ENCODE measurements around the gene KIRREL1.

KIRREL1 gene

GRCh38 chr1:158145173-158145719 is 151.8 kb downstream of the KIRREL1 start:
- DNase-seq (ENCODE audit: insufficient read length, low spot score) (no peak), FAIRE-seq (no peak)
- TF ChIP-seq POLR2A (IDR thresholded peaks at IDR 0.05; ENCODE audit: low read depth, low read length) = no peak

GRCh38 chr1:158146165-158146564 is 152.7 kb downstream of the KIRREL1 start:
- FAIRE-seq (no peak), DNase-seq (ENCODE audit: insufficient read length, low spot score) (peak; percentile 45)
- no peak for TF ChIP-seq POLR2A (IDR thresholded peaks at IDR 0.05; ENCODE audit: low read depth, low read length)

GRCh38 chr1:158146739-158147138 is 153.3 kb downstream of the KIRREL1 start:
- no peak for TF ChIP-seq POLR2A (IDR thresholded peaks at IDR 0.05; ENCODE audit: low read depth, low read length)
- DNase-seq (ENCODE audit: insufficient read length, low spot score) (no peak), FAIRE-seq (no peak)

- no peak for DNase-seq (ENCODE audit: insufficient read length, low spot score)
- FAIRE-seq = no peak
- TF ChIP-seq POLR2A (IDR thresholded peaks at IDR 0.05; ENCODE audit: low read depth, low read length) = no peak
Observed at GRCh38 chr1:158147401-158147800, 154.0 kb downstream of the KIRREL1 start.

- FAIRE-seq (no peak), DNase-seq (ENCODE audit: insufficient read length, low spot score) (no peak)
- TF ChIP-seq POLR2A (IDR thresholded peaks at IDR 0.05; ENCODE audit: low read depth, low read length) = no peak
Observed at GRCh38 chr1:158147869-158148268, 154.4 kb downstream of the KIRREL1 start.

- no peak for TF ChIP-seq POLR2A (IDR thresholded peaks at IDR 0.05; ENCODE audit: low read depth, low read length)
- DNase-seq (ENCODE audit: insufficient read length, low spot score) (no peak), FAIRE-seq (no peak)
Observed at GRCh38 chr1:158148468-158148867, 155.0 kb downstream of the KIRREL1 start.

GRCh38 chr1:158149175-158149574 is 155.7 kb downstream of the KIRREL1 start:
- no peak for FAIRE-seq
- DNase-seq (ENCODE audit: insufficient read length, low spot score) = no peak
- TF ChIP-seq POLR2A (IDR thresholded peaks at IDR 0.05; ENCODE audit: low read depth, low read length) = no peak

Data from H54 (cell line).